Fibroblast of the conjunctiva (primary cell): ENCODE measurements around the gene DUSP23.
A peak's percentile ranks its signal among the peaks of the same experiment; 100 is the strongest.

Experiments used
- DNase-seq: peaks from one replicate; pipeline ENCODE4 v3.0.0-alpha.2; 2010; ENCODE audit warnings: low read depth

DUSP23 gene

GRCh38 chr1:159828581-159829272 lies 48.0 kb downstream of the DUSP23 start:
- no peak for DNase-seq

- DNase-seq = no peak
Observed at GRCh38 chr1:159829273-159829634, 48.5 kb downstream of the DUSP23 start.

- DNase-seq = peak; percentile 13
Observed at GRCh38 chr1:159829822-159830465, 49.2 kb downstream of the DUSP23 start.

- no peak for DNase-seq
Observed at GRCh38 chr1:159830722-159831121, 50.0 kb downstream of the DUSP23 start.

GRCh38 chr1:159831412-159832141 lies 50.8 kb downstream of the DUSP23 start:
- no peak for DNase-seq
